ENCODE results near the gene TRIM52. TPM values are rescaled to one million over a fixed set of nuclear protein-coding genes. Genes with fewer than 3 reads are reported as not detected.
A peak's percentile ranks its signal among the peaks of the same experiment; 100 is the strongest.

TRIM52 gene
- total RNA-seq, 1 donor from 2014 or later: 1.6 TPM

DNA sequence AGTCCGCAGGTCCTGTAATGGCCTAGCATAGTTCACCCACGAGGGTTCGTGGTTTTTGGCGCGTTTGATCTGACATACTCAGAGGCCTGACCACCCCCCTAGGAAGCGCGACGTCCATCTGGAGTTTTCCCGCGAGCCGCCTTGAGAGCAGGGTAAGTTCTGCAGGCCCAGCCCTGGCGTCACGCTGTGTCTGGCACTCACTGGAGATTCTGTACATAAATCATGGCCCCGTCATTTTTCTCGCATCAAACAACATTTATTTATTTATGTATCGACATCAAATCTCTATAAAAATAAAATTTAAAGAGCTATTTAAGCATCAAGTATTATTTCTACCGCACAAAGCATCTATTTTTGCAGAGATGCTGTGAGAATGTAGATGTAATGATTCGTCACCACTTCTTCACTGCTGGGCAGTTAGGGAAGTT lies 38.3 kb downstream of the TRIM52 start:
- no peak for DNase-seq (ENCODE audit: low read depth)
- TF ChIP-seq, protein P1, sequence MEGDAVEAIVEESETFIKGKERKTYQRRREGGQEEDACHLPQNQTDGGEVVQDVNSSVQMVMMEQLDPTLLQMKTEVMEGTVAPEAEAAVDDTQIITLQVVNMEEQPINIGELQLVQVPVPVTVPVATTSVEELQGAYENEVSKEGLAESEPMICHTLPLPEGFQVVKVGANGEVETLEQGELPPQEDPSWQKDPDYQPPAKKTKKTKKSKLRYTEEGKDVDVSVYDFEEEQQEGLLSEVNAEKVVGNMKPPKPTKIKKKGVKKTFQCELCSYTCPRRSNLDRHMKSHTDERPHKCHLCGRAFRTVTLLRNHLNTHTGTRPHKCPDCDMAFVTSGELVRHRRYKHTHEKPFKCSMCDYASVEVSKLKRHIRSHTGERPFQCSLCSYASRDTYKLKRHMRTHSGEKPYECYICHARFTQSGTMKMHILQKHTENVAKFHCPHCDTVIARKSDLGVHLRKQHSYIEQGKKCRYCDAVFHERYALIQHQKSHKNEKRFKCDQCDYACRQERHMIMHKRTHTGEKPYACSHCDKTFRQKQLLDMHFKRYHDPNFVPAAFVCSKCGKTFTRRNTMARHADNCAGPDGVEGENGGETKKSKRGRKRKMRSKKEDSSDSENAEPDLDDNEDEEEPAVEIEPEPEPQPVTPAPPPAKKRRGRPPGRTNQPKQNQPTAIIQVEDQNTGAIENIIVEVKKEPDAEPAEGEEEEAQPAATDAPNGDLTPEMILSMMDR (conservative IDR thresholded peaks at IDR 0.05; ENCODE audit: low read depth, low read length): no peak
- H3K4me3 ChIP-seq (ENCODE audit: low read depth, low read length): peak overlapping the region; percentile 99

DNA sequence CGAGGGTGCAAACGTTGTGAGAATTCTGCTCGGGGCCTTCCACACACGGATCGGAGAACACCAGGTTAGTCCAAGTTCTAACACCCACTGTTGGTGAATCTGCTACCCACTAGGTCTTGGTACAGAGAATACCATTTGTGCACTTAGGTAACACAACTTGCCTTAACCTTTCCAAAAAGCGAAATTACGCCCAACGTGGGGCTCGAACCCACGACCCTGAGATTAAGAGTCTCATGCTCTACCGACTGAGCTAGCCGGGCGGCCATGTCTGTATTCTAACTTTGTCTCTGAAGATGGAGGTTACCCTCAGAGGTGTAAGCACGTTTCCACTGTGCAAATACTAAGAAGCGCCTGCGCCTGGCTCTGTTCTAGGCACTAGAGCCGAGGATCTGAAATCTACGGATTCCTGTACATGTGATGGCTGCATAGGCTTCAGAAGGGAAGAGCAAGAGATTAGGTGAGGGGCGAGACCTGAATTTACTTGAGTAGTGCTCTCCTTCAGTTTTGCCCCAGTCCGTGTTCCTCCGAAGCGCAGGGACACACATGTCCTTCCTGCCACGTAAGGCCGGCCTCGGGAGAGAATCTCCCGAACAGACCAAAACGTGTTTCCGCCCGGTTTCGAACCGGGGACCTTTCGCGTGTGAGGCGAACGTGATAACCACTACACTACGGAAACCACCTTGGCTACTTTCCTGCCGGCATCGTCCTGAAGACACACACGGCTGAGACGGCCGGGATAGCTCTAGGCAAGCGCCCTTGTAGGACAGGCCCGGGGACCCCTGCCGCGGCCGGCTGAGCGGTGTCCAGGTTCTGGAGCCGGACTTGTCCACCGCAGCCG lies 38.9 kb downstream of the TRIM52 start:
- TF ChIP-seq, protein P1 (conservative IDR thresholded peaks at IDR 0.05; ENCODE audit: low read depth, low read length): no peak
- peak overlapping the region; percentile 99 for H3K4me3 ChIP-seq (ENCODE audit: low read depth, low read length)
- DNase-seq (ENCODE audit: low read depth): peak; percentile 61

DNA sequence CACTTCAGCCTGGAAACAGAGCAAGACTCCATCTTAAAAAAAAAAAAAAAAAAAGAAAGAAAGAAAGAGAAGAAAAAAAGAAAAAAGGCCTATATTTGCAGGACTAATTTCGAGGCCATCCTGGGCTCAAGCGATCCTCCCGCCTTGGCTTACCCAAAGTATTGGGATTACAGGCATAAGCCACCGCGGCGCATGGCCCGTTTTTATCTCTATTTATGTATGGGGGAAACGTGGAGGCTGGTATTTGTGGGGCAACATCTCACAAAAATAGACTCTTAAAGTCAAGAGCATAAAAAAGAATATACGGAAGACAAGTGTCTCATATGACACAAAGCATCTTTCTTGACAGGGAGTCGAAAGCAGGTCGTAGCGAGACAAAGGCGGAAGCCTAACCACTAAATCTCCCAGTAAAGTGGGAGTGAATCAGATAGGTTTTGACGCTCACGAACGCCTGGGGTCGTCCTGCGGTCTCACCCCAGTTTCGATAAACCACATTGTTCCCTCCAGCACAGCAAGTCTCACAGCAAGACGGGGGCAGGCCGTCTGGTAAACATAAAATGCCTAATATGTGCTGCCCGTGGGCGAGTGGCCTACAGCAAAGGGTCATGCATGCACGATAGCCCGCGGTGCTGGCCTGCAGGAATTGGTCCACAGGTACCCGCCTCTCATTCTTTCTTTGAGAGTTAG lies 39.7 kb downstream of the TRIM52 start:
- TF ChIP-seq, protein P1 (conservative IDR thresholded peaks at IDR 0.05; ENCODE audit: low read depth, low read length): no peak
- no peak for DNase-seq (ENCODE audit: low read depth)
- no peak overlapping the region for H3K4me3 ChIP-seq (ENCODE audit: low read depth, low read length)

DNA sequence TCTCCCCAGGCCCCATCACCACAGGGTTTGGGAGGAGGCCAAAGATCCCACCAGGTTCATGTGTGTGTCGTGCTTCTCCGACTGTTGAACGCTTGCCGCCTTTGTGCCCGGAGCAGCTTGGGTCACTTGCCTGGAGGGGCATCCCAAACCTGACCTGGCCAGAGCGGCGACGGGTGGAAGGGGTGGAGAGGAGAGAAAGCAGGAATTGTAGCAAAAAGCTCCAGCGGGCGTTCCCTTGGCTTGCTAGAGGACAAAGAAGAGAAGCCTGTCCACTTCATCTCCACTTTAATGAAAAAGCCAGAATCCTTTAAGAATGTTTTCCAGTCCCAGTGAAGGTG lies 40.8 kb downstream of the TRIM52 start:
- no peak overlapping the region for H3K4me3 ChIP-seq (ENCODE audit: low read depth, low read length)
- TF ChIP-seq, protein P1 (conservative IDR thresholded peaks at IDR 0.05; ENCODE audit: low read depth, low read length): no peak
- DNase-seq (ENCODE audit: low read depth): no peak

DNA sequence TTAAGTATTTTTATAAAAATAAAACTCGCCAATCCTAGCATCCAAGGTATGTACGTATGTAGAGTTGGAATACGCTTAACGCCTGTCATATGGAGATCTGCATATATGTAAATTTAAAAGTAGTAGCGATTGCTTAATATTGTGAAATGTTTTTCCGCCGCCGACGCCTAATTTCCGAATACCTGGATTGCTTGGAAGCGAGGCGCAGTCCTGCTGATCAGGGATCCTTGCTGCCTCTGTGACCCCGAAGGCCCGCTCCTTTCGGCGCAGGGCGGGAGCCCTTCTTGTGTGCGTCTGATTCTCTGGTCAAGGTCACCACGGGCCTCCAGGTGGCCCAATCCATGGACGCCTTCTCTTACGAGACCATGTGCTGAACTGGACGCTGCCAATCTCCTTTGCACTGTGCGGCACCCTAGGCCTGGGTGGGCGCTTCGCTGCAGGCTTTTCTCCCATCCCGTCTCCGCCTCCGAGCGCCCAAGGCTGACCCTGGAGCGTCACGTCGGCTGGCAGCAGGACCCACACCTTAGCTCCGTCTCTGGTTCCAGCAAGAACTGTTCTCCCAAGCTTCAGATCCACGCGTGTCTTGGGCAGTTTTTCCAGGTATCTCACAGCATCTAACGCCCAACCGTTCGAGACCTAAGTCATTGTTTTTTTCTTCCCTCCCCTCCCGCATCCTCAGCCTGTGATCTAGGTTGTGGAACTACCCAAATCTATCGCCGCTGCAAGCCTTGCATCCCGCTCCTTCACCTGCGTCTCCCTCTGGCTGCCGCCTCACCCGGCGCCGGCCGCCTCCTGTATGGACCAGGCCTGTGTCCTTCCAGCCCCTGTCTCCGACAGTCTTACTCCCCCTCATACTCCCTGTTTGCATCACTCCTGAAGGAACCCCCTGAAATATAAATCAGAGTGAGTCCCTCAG lies 41.4 kb downstream of the TRIM52 start:
- TF ChIP-seq, protein P1 (conservative IDR thresholded peaks at IDR 0.05; ENCODE audit: low read depth, low read length): no peak
- no peak overlapping the region for H3K4me3 ChIP-seq (ENCODE audit: low read depth, low read length)
- DNase-seq (ENCODE audit: low read depth): no peak

DNA sequence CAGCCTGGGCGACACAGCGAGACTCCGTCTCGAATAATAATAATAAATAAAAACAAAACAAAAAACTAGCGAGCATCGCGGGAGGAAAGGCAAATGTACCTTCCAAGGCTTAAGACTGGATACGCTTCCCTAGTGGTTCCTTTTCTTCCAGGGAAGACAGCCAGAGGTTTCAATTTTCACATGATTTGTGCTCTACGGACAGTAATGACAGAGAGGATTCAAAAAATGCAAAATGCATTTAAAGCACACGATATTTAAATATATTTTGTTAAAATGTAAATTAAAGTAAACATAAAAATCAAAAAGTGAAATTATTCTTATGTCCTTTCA lies 42.2 kb downstream of the TRIM52 start:
- H3K4me3 ChIP-seq (ENCODE audit: low read depth, low read length): peak overlapping the region; percentile 54
- TF ChIP-seq, protein P1 (conservative IDR thresholded peaks at IDR 0.05; ENCODE audit: low read depth, low read length): no peak
- no peak for DNase-seq (ENCODE audit: low read depth)

Data from epithelial cell of proximal tubule (primary cell).